C1 segment of cervical spinal cord (tissue), 14 donors: ENCODE results near the gene NAA35.

Experiments
- DNase-seq, 14 donors: peaks; one replicate each; lab custom pipeline; 2025; lab: John Stamatoyannopoulos, UW

Gene NAA35

DNA sequence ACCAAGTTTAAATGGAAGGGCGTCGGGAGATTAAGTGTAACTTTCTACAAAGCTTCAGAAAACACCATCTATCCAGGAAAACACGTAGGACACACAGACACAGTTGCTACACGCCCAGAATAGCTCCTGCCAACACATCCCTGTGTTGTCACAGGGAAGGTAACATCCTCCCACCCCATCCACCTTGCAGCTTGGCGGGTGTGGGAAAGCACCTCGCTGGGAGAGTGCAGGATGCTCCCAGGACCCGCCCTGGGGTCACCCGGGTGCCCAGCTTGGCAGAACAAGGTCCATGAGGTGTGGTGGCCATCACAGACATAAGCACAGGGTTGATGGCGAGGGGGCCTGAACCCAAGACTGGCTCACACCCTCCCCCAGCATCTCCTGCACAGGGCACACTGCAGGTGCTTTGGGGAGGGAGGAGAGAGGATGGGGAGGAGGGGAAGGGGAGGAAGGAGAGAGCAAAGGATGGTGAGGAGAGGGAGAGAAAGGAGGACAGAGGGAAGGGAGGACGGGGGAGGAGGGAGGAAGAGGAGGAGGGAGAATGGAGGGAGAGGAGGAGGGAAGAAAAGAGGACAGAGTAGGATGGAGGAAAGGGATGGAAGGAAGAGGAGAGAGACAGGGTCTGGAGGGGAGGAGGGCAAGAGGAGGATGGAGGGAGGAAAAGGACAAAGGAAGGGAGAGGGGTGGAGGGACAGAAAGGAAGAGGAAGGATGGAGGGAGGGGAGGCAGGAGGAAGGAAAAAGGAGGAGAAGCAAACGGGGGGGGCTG lies 121.2 kb downstream of the NAA35 start:
- DNase-seq, result no peak

DNA sequence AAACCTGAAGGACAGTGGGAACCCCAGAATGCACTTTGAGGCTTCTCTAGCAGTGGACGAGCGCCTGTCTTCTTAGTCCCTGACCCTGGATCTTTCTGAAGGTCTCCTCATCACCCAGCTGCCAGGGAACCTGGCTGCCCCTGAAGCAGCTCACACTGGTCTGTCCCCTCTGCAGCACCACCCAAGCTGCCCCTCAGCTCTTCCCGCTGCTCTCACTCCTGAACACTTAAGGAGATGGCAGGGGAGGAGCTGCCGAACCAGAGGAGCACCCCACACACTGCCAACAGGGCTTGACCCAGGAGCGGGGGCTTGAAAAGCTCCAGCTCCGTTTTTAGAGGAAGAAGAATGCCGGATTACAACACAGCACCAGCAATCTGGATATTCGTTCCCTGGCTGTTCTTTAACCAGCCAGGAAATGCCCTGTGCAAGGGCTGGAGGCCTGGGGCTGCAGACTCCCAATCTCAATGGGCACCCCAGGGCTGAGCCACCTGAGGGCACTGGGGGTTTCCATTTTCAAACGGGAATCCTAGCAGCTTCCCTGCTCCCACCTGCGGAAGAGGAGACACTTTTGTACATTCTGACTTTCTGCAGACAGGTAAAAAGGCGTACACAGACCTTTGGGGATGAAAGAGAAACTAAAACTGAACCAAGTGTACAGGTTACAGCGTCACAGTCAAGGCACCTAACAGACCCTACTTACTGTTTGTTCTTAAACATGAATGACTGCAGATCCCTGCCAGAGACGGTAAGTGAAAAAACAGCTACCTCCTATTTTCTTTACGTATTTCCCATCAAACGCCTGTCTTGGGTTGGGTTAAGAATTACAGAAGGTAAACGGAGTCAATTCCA lies 122.1 kb downstream of the NAA35 start:
- DNase-seq, result no peak

DNA sequence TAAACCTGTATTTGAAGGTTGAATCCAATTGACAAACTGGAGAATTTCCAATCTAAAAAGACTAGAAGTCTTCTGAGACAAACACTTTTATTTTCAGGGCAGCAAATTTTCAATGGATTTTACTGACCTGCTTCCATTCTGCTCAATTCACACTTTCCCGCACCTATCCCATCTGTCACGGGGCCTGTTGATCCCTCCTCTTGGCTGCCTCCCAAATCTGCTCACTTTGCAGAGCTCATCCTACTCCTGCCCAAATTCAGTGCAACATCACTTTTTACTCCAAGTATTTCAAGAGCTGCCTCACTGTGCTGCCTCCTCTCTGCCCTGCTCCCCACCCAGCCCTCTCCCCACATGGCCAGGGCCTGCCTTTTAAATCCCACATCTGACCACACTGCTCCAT lies 123.3 kb downstream of the NAA35 start:
- DNase-seq, result peak in 2 of 14 donors; percentile 15 to 82

DNA sequence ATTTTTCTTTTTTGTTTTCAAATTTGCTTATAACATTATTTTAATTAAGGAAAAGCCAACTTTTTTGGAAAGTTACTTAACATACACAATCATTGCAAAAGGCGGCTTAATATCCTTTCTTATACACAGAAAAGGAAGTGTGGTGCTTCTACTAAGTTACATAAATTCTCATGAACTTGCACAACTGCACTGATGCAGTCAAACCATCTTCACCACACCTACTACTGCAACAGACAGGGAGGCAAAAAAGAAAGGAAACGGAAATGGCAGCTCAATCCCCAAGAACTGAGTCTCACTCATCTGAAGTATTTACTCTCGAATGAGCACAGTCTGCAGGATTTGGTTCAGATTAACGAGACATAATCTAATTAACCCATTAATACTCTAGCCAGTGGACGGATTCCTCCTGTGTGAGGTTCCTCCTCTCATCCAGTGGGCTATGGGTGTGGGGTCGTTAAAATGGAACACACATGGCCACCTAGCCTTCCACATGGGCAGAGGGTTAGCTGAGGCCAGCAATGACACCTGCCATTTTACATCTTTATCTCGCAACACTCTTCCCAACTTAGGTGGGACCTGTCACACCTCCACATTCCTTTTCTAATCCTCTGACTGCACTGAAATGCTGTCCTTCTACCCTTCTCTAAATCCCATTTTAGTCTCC lies 128.4 kb downstream of the NAA35 start:
- no peak for DNase-seq
